Prostate gland (tissue), 2 donors: ENCODE measurements around the gene FAM170B. TPM values are rescaled to one million over a fixed set of nuclear protein-coding genes. Genes with fewer than 3 reads are reported as not detected.

ENCODE experiments used
- DNase-seq: peaks from one replicate; pipeline ENCODE4 v3.0.0-alpha.2; 2019; ENCODE audit warnings: low spot score
- H3K27ac ChIP-seq, 2 donors: fragments of 200-600 bp; sonication (generic); 2 replicates each; pipeline ENCODE4 v1.5.1; 2017 to 2019
- H3K27me3 ChIP-seq: fragments of 200-600 bp; sonication (generic); replicated peaks from 2 replicates; pipeline ENCODE4 v1.5.1; 2019; ENCODE audit not compliant: insufficient read depth
- H3K36me3 ChIP-seq, 2 donors: fragments of 200-600 bp; sonication (generic); 1 replicate in 1 of 2; 2 replicates in 1 of 2; pipeline versions ENCODE4 v1.5.1 to v1.8.1; 2017 to 2019
- H3K4me1 ChIP-seq: fragments of 200-600 bp; sonication (generic); replicated peaks from 2 replicates; pipeline ENCODE4 v1.5.1; 2019
- H3K4me3 ChIP-seq, 2 donors: fragments of 200-600 bp; sonication (generic); 2 replicates each; pipeline ENCODE4 v1.5.1; 2017 to 2019
- H3K9me3 ChIP-seq: fragments of 200-600 bp; sonication (generic); 2 replicates; pipeline ENCODE4 v1.5.1; 2017
- POLR2A ChIP-seq: fragments of 450-650 bp; IDR thresholded peaks from one replicate; pipeline ENCODE4 v1.6.1; 2016; ENCODE audit warnings: antibody characterized with exemption, mild to moderate bottlenecking
- POLR2AphosphoS5 ChIP-seq: sonication (generic); formaldehyde crosslinking; IDR thresholded peaks from one replicate; pipeline ENCODE4 v1.6.1; 2017; ENCODE audit warnings: antibody characterized with exemption
- WGBS: methylation state at CpG from one replicate; pipeline ENCODE4 v1.1.5; 2018; 5-methylcytosine and 5-hydroxymethylcytosine counted together
- intact Hi-C: fragments of 100-400 bp; cut with DNase I; formaldehyde crosslinking; loops from one replicate; pipeline ENCODE4 v1.14.2; 2022
- total RNA-seq, 2 donors: library from RNA; depleted of rRNA; stranded (reverse); fragments of >200 nt; gene quantifications; one replicate each; pipeline ENCODE4 v1.1.0, GENCODE V29; 2016
- TF ChIP-seq, protein P1 (sequence below), 4 experiments: fragments of 200-600 bp in 2 of 4; fragments of 450-650 bp in 2 of 4; sonication (generic) in 2 of 4; IDR thresholded peaks; 1 replicate in 3 of 4; 2 replicates in 1 of 4; pipeline ENCODE4 v1.5.1; 2016 to 2019; ENCODE audit warnings: antibody characterized with exemption in 4 of 4, mild to moderate bottlenecking in 2 of 4, moderate library complexity in 2 of 4

FAM170B gene
- total RNA-seq, 2 donors from 2014 or later = not detected

DNA sequence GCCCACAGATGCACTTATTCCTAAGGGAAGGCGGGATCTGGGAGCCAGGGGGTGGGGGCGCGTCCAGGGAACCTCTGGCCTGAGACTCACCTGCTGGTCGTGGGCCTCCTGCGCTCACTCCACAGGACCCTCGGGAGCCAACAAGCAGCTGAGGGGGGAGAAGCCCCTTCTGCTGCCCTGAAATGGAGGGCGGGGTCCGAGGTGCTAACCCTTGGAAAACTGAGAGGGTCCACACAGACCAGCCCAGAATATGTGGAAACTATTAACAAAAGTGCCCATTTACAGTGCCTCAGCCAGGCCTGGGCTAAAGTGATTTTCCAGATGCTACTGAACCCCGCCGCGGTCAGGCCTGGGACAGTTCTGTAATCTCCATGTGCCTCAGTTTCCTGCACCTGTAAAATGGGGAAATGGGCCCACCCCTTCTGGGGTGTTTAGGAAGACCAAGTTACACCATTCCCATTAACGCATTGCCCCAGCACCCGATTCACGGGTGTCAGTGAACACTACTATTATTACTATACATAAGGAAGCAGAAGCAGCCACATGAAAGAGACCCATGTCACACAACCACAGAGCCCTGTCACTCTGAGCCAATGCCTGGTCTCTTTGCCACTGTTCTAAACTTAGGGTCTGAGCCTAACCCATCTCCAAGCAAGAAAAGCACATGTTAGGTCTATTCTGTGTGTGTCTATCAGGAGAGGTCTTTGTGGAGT lies 17.9 kb downstream of the FAM170B start:
- 86% methylated on average over 14 of the region's 14 CpGs for WGBS

DNA sequence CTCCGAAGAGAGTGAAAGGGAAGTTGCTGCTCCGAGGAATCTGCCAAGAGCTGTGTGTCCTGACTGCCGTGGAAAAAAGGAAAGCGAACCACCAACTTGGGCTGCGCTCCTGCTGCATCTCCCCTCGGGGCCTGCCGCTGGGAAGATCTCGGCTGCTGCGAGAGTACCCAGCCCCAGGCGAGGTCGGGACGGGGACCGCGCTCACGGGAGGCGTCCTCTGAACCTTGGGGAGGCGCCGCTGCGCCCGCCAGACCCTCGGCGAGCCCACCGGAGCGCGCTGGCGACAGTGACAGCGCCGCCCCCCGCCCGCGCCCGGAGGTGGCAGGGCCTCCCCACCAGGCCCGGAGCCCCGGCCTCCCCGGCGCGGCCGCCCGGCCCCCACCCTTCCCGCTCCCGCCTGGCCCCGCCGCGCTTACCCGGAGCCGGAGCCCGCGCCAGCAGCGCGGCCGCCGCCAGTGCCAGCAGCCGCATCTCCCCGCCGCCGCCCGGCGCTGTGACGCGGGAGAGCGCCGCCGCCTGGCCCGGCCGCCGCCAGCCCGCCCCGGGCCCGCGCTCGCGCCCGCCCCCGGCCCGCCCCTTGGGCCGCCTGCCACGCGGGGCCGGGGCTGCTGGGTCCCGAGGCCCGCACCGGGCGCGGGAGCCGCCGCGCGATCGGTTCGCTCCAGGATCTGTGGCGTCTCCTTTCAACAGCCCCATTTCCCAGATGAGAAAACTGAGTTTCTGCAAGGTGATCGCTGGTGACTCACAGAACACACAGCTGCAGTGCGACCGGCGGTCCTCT lies 18.6 kb downstream of the FAM170B start, which contains the start of gene VSTM4:
TSS of gene VSTM4 (minus strand) at position 508 of the 781 bp plus-strand sequence. CDS start at position 471, 37 bp downstream.
- Histone ChIP-seq H3K9me3 (no peaks in the 10 kb centered on the region), H3K36me3 (no peaks in the 10 kb centered on the region), H3K27ac (peak within 1 kb of the TSS; percentile 76 to 81), H3K27me3 (no peaks in the 10 kb centered on the region), H3K4me1 (no peaks in the 10 kb centered on the region), H3K4me3 (peak within 1 kb of the TSS; percentile 55 to 60)
- TF ChIP-seq, protein P1, sequence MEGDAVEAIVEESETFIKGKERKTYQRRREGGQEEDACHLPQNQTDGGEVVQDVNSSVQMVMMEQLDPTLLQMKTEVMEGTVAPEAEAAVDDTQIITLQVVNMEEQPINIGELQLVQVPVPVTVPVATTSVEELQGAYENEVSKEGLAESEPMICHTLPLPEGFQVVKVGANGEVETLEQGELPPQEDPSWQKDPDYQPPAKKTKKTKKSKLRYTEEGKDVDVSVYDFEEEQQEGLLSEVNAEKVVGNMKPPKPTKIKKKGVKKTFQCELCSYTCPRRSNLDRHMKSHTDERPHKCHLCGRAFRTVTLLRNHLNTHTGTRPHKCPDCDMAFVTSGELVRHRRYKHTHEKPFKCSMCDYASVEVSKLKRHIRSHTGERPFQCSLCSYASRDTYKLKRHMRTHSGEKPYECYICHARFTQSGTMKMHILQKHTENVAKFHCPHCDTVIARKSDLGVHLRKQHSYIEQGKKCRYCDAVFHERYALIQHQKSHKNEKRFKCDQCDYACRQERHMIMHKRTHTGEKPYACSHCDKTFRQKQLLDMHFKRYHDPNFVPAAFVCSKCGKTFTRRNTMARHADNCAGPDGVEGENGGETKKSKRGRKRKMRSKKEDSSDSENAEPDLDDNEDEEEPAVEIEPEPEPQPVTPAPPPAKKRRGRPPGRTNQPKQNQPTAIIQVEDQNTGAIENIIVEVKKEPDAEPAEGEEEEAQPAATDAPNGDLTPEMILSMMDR (IDR thresholded peaks at IDR 0.05) = no peak
- no peak for DNase-seq
- WGBS = 3% methylated on average over 76 of the region's 95 CpGs
- intact Hi-C loops = loop anchor here (5.0 kb wide), 1 partner anchor 103 kb away; no protein-coding TSS in a partner anchor

More for the DNA sequence above, 17.9 kb downstream of the FAM170B start:
- H3K27me3 ChIP-seq = no peaks in the 10 kb centered on the region
- no peak overlapping the region for H3K27ac ChIP-seq
- intact Hi-C loops = loop anchor here (5.0 kb wide), 1 partner anchor 104 kb away; no protein-coding TSS in a partner anchor
- no peaks in the 10 kb centered on the region for H3K36me3 ChIP-seq
- no peak for DNase-seq
- H3K4me1 ChIP-seq = no peaks in the 10 kb centered on the region
- H3K9me3 ChIP-seq = no peaks in the 10 kb centered on the region
- TF ChIP-seq POLR2AphosphoS5 (no peak), POLR2A (no peak)
- TF ChIP-seq, protein P1 (IDR thresholded peaks at IDR 0.05) = no peak
- H3K4me3 ChIP-seq = peak overlapping the region; percentile 20 to 55

DNA sequence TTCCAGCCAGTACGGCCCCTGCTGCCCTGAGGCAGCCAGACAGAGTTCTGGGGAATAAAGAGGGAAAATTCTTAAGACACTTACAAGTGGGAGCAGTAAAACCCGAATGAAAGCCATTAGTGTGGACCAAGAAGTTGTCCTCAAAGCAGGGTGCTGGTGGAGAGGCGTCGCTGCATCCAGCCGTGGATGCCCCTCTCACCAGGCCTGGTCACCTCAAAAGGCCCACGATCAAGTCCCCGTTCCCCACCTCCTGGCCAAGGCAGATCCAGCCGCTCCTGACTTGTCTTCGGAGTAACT lies 19.2 kb downstream of the FAM170B start:
- Histone ChIP-seq H3K27ac (peak overlapping the region; percentile 76 to 81), H3K4me1 (no peaks in the 10 kb centered on the region), H3K9me3 (no peaks in the 10 kb centered on the region), H3K36me3 (no peaks in the 10 kb centered on the region), H3K27me3 (no peaks in the 10 kb centered on the region), H3K4me3 (peak overlapping the region; percentile 55 to 60)
- WGBS = 17% methylated on average over 9 of the region's 9 CpGs
- intact Hi-C loops = loop anchor here (5.0 kb wide), 3 partner anchors 102 to 457 kb away; no protein-coding TSS in a partner anchor
- no peak for DNase-seq
- TF ChIP-seq, protein P1 (IDR thresholded peaks at IDR 0.05) = no peak
- no peak for TF ChIP-seq POLR2AphosphoS5
- TF ChIP-seq POLR2A = no peak

DNA sequence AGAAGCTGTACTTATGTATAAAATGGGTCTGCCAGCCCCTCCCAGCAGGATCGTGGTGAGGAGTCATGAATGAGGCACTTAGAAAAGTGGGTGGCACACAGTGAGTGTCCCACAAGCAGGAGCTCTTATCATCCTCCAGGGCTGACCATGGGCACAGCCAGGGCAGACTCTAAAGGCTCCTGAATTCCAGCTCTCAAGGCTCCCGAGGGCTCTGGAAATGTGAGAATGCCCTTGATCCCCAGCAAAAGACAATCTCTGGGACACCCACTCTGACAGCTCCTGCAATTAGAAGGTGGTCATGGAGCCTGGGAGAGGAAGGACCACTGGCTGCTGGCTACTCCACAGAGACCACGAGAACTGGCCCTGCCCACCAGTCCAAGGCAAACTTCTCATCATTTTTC lies 20.1 kb downstream of the FAM170B start:
- intact Hi-C loops = loop anchor here (5.0 kb wide), 2 partner anchors 131 to 456 kb away; no protein-coding TSS in a partner anchor
- 49% methylated on average over 3 of the region's 3 CpGs for WGBS
- H3K4me3 ChIP-seq = peak overlapping the region; percentile 55 to 60

More for the DNA sequence above, 20.1 kb downstream of the FAM170B start:
- TF ChIP-seq, protein P1 (IDR thresholded peaks at IDR 0.05) = no peak
- TF ChIP-seq POLR2A (no peak), POLR2AphosphoS5 (no peak)
- H3K27me3 ChIP-seq = no peaks in the 10 kb centered on the region
- H3K9me3 ChIP-seq = no peaks in the 10 kb centered on the region
- DNase-seq = no peak
- no peaks in the 10 kb centered on the region for H3K36me3 ChIP-seq
- no peaks in the 10 kb centered on the region for H3K4me1 ChIP-seq
- H3K27ac ChIP-seq = peak overlapping the region in 1 of 2 donors; percentile 76
